ENCODE data around the gene VASH1.

- TF ChIP-seq TCF7L2 (IDR thresholded peaks at IDR 0.05; ENCODE audit: borderline replicate concordance, low read depth, low read length) (no peak), REST (tag by site-specific recombination; IDR thresholded peaks at IDR 0.05) (no peak), ZNF777 (tag by site-specific recombination; IDR thresholded peaks at IDR 0.05; ENCODE audit: borderline replicate concordance) (no peak), ZNF280D (tag by site-specific recombination; IDR thresholded peaks at IDR 0.05) (no peak), CTCF (tag by site-specific recombination; IDR thresholded peaks at IDR 0.05) (no peak), TSHZ1 (tag by site-specific recombination; IDR thresholded peaks at IDR 0.05; ENCODE audit: borderline replicate concordance) (no peak), ZNF138 (tag by site-specific recombination; IDR thresholded peaks at IDR 0.05; ENCODE audit: borderline replicate concordance) (no peak), ZNF514 (tag by site-specific recombination; IDR thresholded peaks at IDR 0.05) (no peak), GLIS2 (tag by site-specific recombination; IDR thresholded peaks at IDR 0.05) (no peak), PBX3 (CRISPR knock-in tag; IDR thresholded peaks at IDR 0.05) (no peak), PATZ1 (tag by site-specific recombination; IDR thresholded peaks at IDR 0.05) (no peak), ZNF626 (tag by site-specific recombination; IDR thresholded peaks at IDR 0.05) (no peak)
Observed at GRCh38 chr14:76782885-76783566, 21.8 kb downstream of the VASH1 start.
